NCI-H69 (cell line): ENCODE measurements around the gene RNF19B.
"Not testable (repeated sequence)": the region's sequence is repeated elsewhere in the genome, so short reads cannot be mapped to it uniquely, and the experiment has no call there.

Experiments used
- DNase-seq: peaks from one replicate; lab custom pipeline; 2025; lab: John Stamatoyannopoulos, UW

RNF19B gene

DNA sequence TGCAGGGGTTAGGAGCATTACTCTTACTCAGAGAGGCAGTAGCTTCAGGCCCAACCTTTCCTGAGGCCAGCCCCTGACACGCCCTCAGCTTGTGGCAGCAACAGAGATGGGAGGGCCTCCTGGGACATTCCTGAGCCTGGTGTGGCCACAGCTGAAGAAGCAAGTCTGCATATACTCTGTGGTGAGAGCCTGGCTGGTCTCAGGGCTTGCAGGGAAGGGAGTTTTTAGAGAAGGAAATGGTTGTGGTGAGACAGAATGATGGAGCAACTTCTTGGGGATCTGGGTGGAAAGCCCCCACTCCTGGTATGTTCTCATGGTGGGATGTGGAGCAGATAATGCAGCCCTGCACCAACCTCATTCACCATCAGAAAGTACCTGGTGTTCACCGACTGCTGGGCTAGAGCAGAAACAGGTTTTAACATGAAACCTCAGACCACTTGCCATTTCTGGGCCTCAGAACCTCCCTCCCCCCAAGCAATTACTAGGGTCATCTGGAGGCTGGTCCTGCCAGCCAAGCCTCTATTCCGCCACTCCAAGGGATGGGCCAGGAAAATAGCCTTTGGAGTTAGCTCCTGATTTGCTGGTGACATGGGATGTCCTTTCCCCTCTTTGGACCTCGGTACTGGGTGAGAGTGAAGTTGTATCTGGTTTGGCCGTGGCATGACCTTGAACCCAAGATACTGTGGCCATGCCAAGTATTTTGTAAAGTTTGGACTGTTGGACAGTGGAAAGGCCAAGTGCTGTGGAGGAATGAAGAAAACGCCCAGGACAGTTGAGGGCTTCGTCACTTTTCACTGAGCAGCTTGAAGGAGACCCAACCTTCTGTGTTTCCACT, 28.1 kb upstream of the RNF19B start:
- peak; percentile 10 for DNase-seq

- DNase-seq = no peak
Measured at GRCh38 chr1:32991819-32992488, 27.3 kb upstream of the RNF19B start.

DNA sequence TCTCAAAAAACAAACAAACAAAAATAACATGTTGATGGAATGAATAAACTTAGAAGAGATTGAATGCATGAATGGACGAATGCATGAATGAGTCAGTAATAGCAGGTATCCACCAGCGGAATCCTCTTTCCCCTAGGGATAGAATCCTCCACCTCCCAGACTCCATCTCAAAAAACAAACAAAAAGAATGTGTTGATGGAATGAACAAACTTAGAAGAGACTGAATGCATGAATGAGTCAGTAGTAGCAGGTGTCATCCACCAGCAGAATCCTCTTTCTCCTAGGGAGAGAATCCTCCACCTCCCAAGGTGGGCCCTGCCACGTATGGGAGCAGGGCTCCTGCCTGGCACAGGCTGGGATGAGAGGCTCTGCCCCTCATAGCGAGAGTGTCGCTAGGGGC, 26.8 kb upstream of the RNF19B start:
- no peak for DNase-seq

DNA sequence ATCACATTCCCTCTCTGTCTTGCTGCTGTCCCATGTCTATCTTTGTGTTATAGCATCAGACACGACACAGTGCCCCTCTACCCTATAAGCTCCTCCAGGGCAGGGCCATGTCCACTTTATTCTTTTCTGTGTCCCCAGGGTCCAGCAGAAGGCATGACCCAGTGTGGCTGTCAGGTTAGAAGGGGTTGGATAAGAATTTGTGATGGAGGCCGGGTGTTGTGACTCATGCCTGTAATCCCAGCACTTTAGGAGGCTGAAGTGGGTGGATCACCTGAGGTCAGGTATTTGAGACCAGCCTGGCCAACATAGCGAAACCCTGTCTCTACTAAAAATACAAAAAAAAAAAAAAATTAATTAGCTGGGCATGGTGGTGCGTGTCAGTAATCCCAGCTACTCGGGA, 26.3 kb upstream of the RNF19B start:
- DNase-seq = no peak

DNA sequence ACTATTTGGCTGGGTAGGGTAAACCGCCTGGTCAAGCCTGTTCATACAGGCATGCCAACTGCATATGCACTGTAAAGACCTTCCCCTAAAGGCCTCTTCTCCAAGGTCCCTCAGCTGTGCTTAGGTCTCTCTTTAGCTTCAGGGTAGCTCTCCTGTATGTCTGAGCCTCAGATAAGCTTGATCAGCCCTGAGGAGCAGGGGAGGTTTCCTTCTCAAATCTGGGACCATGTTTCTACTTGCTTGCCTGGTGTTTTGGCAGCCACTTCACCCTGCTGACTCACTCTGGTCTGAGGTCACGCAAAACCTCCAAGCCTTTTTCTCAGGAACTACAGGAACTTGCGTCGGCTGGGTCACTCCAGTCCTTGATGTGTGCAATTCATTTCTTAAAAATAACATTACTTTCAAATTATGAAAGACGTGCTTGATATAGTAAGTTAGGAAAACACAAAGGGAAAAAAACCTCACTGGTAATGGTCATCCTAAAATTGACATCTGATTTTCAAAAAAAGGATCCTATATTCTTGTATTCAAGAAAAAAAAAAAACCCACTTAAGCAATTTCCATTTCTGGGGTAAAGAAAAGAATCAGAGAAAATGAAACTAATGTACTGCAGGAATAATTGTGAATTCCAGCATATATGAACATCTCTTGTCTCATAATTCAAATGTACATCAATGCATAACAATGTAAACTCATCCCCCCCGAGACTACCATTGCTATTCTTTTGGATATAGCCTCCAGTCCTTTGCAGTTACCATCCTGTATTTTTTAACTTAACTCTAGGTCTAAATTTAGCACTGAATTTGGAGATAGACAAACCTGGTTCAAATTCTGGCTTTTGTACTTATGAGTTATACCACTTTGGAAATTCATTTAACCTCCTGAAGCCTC, 24.8 kb upstream of the RNF19B start:
- DNase-seq = no peak

DNA sequence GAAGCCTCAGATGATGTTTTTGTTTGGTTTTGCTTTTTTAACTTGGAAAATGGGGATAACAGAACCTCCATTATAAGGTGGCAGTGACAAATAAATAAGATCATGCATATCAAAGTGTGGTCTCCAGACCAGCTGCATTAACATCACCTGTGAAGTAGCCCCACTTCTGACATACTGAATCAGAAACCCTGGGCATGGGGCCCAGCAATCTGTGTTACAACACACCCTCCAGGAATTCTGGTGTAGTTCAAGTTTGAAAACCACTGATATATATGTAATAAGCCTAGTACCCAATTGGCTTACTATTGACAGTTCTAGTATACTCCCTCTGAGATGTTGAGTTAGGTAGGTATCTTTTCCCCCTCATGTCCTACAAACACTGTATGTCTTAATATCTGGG, 24.1 kb upstream of the RNF19B start:
- no peak for DNase-seq

GRCh38 chr1:32985226-32985625, 20.6 kb upstream of the RNF19B start:
- no peak for DNase-seq

- no peak for DNase-seq
Measured at GRCh38 chr1:32984455-32985171, 20.0 kb upstream of the RNF19B start.

GRCh38 chr1:32984090-32984454, 19.5 kb upstream of the RNF19B start:
- no peak for DNase-seq

DNA sequence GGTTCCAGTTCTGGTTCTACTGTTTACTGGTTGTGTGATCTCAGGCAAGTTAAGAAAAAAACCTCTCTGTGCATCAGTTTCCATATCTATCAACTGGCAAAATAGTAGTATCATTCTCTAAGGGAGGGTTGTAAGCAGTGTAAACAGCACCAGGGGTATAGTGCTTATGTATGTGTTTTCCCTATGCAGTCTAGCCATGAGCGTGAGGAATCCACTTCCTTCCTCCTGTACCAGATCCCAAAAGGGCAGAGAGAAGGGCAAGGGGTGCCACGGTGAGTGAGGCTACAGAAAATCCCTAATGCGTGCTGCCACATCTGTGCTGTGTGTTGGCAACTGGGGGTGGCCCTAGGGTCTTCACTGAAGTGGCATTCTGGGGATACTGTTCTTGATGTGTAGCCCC, 18.4 kb upstream of the RNF19B start:
- no peak for DNase-seq

DNA sequence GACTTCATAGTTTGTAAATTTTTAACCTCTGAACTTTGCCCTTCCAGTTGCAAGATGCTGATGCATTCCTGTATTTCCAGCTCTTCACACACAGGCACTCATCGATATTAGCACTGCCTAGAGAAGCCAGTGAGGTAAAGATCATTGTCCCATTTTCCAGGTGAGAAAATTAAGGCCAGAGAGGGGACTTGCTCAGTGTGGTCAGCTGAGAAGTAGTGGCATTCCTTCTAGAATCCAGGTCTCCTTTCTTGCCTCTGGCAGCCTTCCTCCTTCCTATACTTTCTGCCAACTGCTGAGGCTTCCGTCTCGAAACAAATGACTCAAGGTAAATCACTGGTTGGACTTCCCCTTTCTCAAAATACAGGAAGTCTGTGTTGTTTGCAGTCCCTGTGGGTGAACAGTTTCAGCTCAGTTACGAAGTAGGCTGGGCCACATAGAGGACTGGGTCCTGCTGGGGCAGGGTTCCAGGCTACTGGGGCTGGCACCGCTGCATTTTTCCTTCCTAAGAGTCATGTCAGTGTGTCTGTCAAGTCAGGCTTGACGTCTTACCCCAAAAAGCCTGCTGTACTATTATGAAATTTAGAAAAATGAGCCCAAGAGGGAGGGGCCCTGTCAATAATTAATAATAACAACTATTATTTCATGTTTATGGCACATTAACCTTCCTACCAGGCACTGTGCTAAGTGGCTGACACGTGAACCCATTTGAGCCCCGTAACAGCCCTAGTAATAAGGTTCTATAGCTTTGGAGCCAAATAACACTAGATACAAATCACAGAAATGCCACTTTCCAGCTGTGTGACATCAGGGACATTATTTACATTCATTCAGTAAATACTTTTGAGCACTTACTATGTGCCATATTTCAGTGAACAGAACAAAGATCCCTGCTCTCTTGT, 16.6 kb upstream of the RNF19B start:
- peak; percentile 67 for DNase-seq

DNA sequence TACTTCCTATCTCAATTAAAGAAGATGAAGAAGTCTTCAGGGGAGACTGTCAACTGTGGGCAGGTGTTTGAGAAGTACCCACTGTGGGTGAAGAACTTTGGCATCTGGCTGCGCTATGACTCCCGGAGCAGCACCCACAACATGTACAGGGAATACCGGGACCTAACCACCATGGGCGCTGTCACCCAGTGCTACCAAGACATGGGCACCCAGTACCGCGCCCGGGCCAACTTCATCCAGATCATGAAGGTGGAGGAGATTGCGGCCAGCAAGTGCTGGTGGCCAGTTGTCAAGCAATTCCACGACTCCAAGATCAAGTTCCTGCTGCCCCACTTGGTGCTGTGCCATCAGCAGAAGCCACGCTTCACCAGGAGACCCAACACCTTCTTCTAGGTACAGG, 15.5 kb upstream of the RNF19B start:
- no peak for DNase-seq

DNA sequence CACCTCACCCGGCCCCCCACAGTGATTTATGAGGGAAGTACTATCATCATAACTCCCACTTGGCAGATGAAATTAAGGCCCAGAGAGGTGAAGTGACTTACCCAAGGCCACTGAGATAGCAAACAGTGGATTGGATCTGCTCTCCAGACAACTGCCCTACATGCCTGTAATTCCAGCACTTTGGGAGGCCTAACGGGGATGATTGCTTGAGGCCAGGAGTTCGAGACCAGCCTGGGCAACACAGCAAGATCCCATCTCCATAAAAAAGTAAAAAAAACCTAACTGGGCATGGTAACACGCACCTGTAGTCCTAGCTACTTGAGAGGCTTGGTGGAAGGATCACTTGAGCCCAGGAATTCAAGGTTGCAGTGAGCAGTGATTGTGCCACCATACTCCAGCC, 14.2 kb upstream of the RNF19B start:
- no peak for DNase-seq

GRCh38 chr1:32977546-32978087, 13.0 kb upstream of the RNF19B start:
- DNase-seq = no peak

GRCh38 chr1:32975055-32975454, 10.4 kb upstream of the RNF19B start:
- not testable (repeated sequence) for DNase-seq

DNA sequence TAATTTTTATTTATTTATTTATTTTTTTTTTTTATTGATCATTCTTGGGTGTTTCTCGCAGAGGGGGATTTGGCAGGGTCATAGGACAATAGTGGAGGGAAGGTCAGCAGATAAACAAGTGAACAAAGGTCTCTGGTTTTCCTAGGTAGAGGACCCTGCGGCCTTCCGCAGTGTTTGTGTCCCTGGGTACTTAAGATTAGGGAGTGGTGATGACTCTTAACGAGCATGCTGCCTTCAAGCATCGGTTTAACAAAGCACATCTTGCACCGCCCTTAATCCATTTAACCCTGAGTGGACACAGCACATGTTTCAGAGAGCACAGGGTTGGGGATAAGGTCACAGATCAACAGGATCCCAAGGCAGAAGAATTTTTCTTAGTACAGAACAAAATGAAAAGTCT, 8.8 kb upstream of the RNF19B start:
- not testable (repeated sequence) for DNase-seq

DNA sequence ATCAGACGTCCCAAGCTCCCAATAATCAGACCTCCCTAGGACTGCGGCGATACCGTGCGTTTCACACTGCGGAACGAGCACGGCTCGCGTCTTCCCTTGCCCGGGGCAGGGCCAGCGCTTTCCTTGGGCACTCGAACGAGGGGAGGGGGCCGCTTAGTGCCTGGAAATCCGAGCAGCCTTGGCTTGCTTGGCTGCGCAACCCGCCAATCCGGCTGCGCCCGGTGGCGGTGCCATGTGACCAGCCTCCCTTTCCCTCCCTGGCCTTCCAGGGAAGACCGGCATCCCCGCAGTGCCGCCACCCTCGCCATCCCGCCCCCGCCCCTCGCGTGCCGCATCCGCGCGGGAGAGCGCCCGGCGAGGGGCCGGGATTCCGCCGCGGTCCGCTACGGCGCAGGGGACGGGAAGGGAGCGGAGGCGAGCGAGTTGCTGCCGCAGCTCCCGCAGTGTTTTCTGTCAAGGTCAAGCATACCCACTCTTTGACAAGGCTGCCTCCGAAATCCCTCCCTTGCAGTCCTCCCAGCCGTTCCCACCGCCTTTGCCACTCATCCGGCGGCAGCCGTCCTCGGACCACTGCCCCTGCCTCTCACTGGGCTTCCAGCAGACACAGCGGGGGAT, 8.3 kb upstream of the RNF19B start:
- DNase-seq = peak; percentile 89

- DNase-seq = no peak
Measured at GRCh38 chr1:32971576-32971975, 7.0 kb upstream of the RNF19B start.

DNA sequence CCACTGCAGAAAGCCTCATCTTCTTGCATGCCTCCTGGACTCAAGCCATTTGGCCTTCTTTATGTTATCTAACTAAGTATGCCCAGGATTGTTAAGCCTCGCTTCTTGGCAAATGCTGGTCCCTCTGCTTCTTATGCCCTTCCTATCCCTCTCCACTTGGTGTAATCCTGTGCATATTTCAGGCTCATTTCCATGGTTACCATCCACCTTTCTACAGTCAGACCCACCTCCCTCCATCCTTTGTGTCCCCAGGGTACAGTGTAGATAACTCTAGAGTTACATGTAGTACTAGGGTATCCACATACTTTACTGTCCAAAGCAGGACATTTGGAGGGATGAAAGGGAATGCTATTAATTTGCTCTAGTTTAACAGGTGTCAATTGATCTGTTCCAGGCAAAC, 6.5 kb upstream of the RNF19B start:
- no peak for DNase-seq

DNA sequence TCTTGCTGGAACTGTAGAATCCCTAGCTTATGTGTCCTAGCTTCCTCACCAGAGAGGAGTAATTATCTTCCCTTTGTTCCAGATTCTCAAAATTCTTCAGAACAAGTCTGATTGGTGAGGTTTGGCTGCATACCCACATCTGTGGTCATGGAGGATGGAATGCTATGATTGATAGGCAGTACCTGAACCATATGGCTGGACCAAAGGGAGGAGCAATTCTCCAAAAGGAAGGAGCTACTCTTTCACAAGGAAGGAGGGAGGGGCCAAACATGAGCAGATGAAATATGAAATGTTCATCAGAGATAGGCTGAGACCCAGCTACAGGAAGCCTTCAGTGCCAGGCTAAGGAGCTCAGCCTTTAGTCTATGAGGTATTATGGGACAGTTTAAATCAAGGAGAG, 5.0 kb upstream of the RNF19B start:
- DNase-seq = peak; percentile 3
